Heart left ventricle (tissue), 16 donors: ENCODE data around the gene RNF213. TPM values are rescaled to one million over a fixed set of nuclear protein-coding genes. Genes with fewer than 3 reads are reported as not detected.

Experiments
- ATAC-seq, 4 donors: fragments of 200-7000 bp; cut with Tn5 transposase; one replicate each; pipeline ENCODE4 v1.9.1; 2020 to 2022; ENCODE audit warnings: moderate library complexity in 4 of 4, mild to moderate bottlenecking in 3 of 4, moderate number of reproducible peaks in 1 of 4
- DNase-seq, 5 donors: peaks; one replicate each; pipeline ENCODE4 v3.0.0-alpha.2; 2020
- H3K27ac ChIP-seq, 12 donors: fragments of 200-600 bp; sonication (generic) in 4 of 12; one replicate each; pipeline versions ENCODE4 v1.5.0 to v1.8.0; 2016 to 2022; ENCODE audit warnings: mild to moderate bottlenecking in 2 of 12
- H3K27me3 ChIP-seq, 9 donors: fragments of 200-600 bp; sonication (generic) in 2 of 9; one replicate each; pipeline versions ENCODE4 v1.5.1 to v1.8.0; 2016 to 2022; ENCODE audit warnings: mild to moderate bottlenecking in 3 of 9
- H3K36me3 ChIP-seq, 9 donors: fragments of 200-600 bp; sonication (generic) in 2 of 9; one replicate each; pipeline versions ENCODE4 v1.5.0 to v1.8.0; 2018 to 2022; ENCODE audit warnings: mild to moderate bottlenecking in 2 of 9
- H3K4me1 ChIP-seq, 12 donors: fragments of 200-600 bp; sonication (generic) in 4 of 12; one replicate each; pipeline versions ENCODE4 v1.5.0 to v1.8.0; 2016 to 2022; ENCODE audit warnings: mild to moderate bottlenecking in 3 of 12
- H3K4me3 ChIP-seq, 12 donors: fragments of 200-600 bp; sonication (generic) in 4 of 12; one replicate each; pipeline versions ENCODE4 v1.5.0 to v1.8.0; 2017 to 2022; ENCODE audit warnings: mild to moderate bottlenecking in 9 of 12, moderate library complexity in 4 of 12
- H3K9me3 ChIP-seq, 12 donors: fragments of 200-600 bp; sonication (generic) in 4 of 12; one replicate each; pipeline versions ENCODE4 v1.5.0 to v1.8.0; 2016 to 2022; ENCODE audit warnings: mild to moderate bottlenecking in 1 of 12
- CTCF ChIP-seq, 12 donors: fragments of 200-600 bp; sonication (generic) in 4 of 12; IDR thresholded peaks; one replicate each; pipeline versions ENCODE4 v1.5.0 to v1.8.0; 2018 to 2022; ENCODE audit warnings: antibody characterized with exemption in 12 of 12, mild to moderate bottlenecking in 5 of 12
- POLR2A ChIP-seq, 2 donors: fragments of 450-650 bp; IDR thresholded peaks; one replicate each; pipeline ENCODE4 v1.6.1; 2017; ENCODE audit warnings: antibody characterized with exemption in 2 of 2, mild to moderate bottlenecking in 2 of 2, moderate library complexity in 2 of 2
- WGBS, 4 donors: extraction: QIAGEN DNeasy Blood & Tissue Kit in 2 of 4; methylation state at CpG; one replicate each; pipeline versions ENCODE4 v1.1.5 to v1.1.7; 2013 to 2018; 5-methylcytosine and 5-hydroxymethylcytosine counted together
- intact Hi-C, 10 donors: fragments of 100-400 bp; cut with DNase I; formaldehyde crosslinking; loops; one replicate each; pipeline versions ENCODE4 v1.11.1 to v1.14.2; 2022
- polyA plus RNA-seq, 2 donors: library from polyadenylated mRNA; stranded (reverse); fragments of 200-250 nt; gene quantifications; one replicate each; pipeline ENCODE4 v1.2.3, GENCODE V29; 2013
- total RNA-seq, 9 donors: library from RNA; depleted of rRNA in 2 of 9; stranded (reverse); fragments of >200 nt in 2 of 9; fragmentation: NEBNext Ultra II Directional in 3 of 9; extraction: Animal tissue kit (Norgen Biotek cat#: 25700) in 3 of 9; gene quantifications; one replicate each; pipeline versions ENCODE4 v1.1.0 to v1.2.4, GENCODE V29; 2016 to 2023
- donor health status: ischemic (EF 13 %, LVEDD 7.1; RV severe dilation, severe dysfunction).
- donor health status: healthy with polysubstance abuse.
- donor health status: DM: no; HTN: yes; CAD: no.
- donor health status: DM: no; HTN: no; CAD: no.
- donor health status: ischemic (EF 25% LVEDD 6.9; RV normal size, moderate dysfunction).
- donor health status: ischemic (EF 25% LVEDD 5.7; RV mildly dilated, moderate dysfunction).
- donor health status: healthy.
- donor health status: DM: yes; HTN: yes; CAD: no.
- donor health status: ischemic (EF 35%, LVEDD 5.7; RV mildly dilated, moderate dysfunction).
- donor health status: nonischemic (EF 11% LVEDD 7.7; RV severe dilation, severe dysfunction).
- donor health status: DM: yes; HTN: yes; CAD: no.
- donor health status: PGD.
- donor health status: ischemic (EF 29% LVEDD 5.4; RV normal size, mild dysfunction).
- donor health status: nonischemic (EF 23%, LVEDD 6.1; RV moderate dilation, normal function).

The RNF213 gene
- total and polyA plus RNA-seq, 11 donors: 23.1 to 167 (median 31.4) TPM

DNA sequence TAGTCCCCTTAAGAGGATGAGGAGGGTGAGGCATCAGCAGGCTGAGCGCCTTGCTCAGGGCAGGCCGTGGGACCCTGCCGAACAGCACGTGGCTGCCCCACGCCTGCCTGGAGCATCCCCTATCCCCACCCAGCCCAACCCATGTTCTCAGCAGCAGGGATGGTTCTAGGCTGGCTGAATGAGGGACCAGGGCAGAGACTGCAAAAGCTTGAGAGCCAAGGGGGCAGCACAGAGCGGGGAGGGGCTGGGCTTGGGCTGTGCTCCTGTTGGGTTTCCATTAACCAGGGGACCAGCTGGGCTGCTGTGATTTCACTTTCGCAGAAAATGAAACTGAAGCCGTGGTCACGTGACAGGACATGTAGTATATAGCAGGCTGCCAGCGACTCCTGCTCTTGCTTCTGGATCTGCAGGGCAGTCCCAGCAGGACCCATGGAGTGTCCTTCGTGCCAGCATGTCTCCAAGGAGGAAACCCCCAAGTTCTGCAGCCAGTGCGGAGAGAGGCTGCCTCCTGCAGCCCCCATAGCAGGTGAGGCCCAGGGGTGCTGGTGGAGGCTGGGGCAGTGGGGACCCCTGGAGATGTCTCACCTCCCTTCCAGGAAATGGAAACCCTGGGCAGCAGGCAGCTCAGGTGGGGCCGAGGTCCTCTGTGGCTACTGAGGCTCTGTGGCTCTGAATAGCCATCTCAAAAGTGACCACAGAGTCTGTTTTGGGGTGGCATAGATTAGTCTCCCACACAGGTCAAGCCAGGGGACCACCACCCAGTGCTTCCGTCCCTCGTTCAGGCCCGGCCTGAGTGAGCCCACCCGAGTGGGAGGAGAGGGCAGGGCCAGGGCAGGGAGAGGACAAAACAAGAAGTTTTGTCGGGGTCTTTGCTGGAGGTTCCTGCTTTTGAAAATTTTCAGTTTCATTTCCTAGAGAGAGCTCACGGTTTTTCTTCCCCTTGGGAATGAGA lies 2.9 kb downstream of the RNF213 start:
- DNase-seq (peak; percentile 83 to 91 (median 89)), ATAC-seq (peak; percentile 46 to 85 (median 62))
- Histone ChIP-seq H3K27me3 (no peaks in the 10 kb centered on the region), H3K4me1 (peaks cover 6 to 79% (median 32%) of the 10 kb centered on the region in 12 donors), H3K27ac (peak overlapping the region; percentile 45 to 100 (median 98)), H3K36me3 (peaks cover 0 to 46% (median 17%) of the 10 kb centered on the region in 9 donors), H3K4me3 (peak overlapping the region; percentile 17 to 99 (median 55)), H3K9me3 (no peaks in the 10 kb centered on the region)
- intact Hi-C loops: loop anchor here in 7 of 10 donors (5.0 to 10.0 kb wide), 4 partner anchors 41 to 161 kb away; partner anchors contain the start of genes EIF4A3 (in 6 of the 7), GAA (in 2 of the 7), SGSH (in 1 of the 7) and SLC26A11 (in 1 of the 7)
- 33 to 53% (median 43%) methylated on average over 15 to 19 of the region's 19 CpGs for WGBS, 4 donors
- peak in 3 of 12 donors; percentile 12 to 31 (median 22) for TF ChIP-seq CTCF (IDR thresholded peaks at IDR 0.05)
- TF ChIP-seq POLR2A (IDR thresholded peaks at IDR 0.05): peak in 1 of 2 donors; percentile 58

- 62 to 65% (median 65%) methylated on average over 19 of the region's 19 CpGs for WGBS, 4 donors
- no peak for ATAC-seq
- DNase-seq: peak in 1 of 5 donors; percentile 33
- TF ChIP-seq CTCF (IDR thresholded peaks at IDR 0.05) (no peak), POLR2A (IDR thresholded peaks at IDR 0.05) (no peak)
- Histone ChIP-seq H3K4me1 (peaks cover 6 to 79% (median 31%) of the 10 kb centered on the region in 12 donors), H3K9me3 (no peaks in the 10 kb centered on the region), H3K36me3 (peaks cover 0 to 55% (median 27%) of the 10 kb centered on the region in 9 donors), H3K4me3 (peak overlapping the region; percentile 17 to 99 (median 55)), H3K27me3 (no peaks in the 10 kb centered on the region), H3K27ac (peak overlapping the region in 11 of 12 donors; percentile 55 to 100 (median 98))
- intact Hi-C loops: loop anchor here in 7 of 10 donors (5.0 to 10.0 kb wide), 4 partner anchors 42 to 162 kb away; partner anchors contain the start of genes EIF4A3 (in 6 of the 7), GAA (in 2 of the 7), SGSH (in 1 of the 7) and SLC26A11 (in 1 of the 7)
Measured at GRCh38 chr17:80264205-80265075, 3.8 kb downstream of the RNF213 start.

GRCh38 chr17:80265205-80266068 lies 4.8 kb downstream of the RNF213 start:
- H3K27me3 ChIP-seq: no peaks in the 10 kb centered on the region
- WGBS, 4 donors: 90 to 94% (median 92%) methylated on average over 17 of the region's 17 CpGs
- peak overlapping the region in 6 of 12 donors; percentile 52 to 99 (median 69) for H3K4me3 ChIP-seq
- no peaks in the 10 kb centered on the region for H3K9me3 ChIP-seq
- intact Hi-C loops: loop anchor here in 3 of 10 donors (10.0 kb wide), 1 partner anchor 121 kb away; the partner anchor contains the start of gene EIF4A3 (in 3 of the 3)
- ATAC-seq: no peak
- peaks cover 0 to 85% (median 27%) of the 10 kb centered on the region in 12 donors for H3K4me1 ChIP-seq
- TF ChIP-seq POLR2A (IDR thresholded peaks at IDR 0.05) (no peak), CTCF (IDR thresholded peaks at IDR 0.05) (no peak)
- H3K36me3 ChIP-seq: peaks cover 0 to 65% (median 35%) of the 10 kb centered on the region in 9 donors
- H3K27ac ChIP-seq: peak overlapping the region in 2 of 12 donors; percentile 98 to 100
- DNase-seq: no peak
